ENCODE results near the gene PVALB. TPM values are rescaled to one million over a fixed set of nuclear protein-coding genes. Genes with fewer than 3 reads are reported as not detected.

The PVALB gene
- total and polyA plus RNA-seq, 2 donors (not counting 3 experiments of a cell fraction or from before 2014, with no cell fraction given) = not detected

- no TSS peak for BruUV-seq (replicated peaks)
- no peak overlapping the region for H2AFZ ChIP-seq (ENCODE audit: low read depth, low read length)
- TF ChIP-seq JUN (IDR thresholded peaks at IDR 0.05; ENCODE audit: borderline replicate concordance, insufficient read depth, insufficient read length, low read depth) = no peak
- no peak for TF ChIP-seq FOS (IDR thresholded peaks at IDR 0.05; ENCODE audit: borderline replicate concordance, insufficient read depth, low read length)
- no peak for TF ChIP-seq POLR2AphosphoS5 (IDR thresholded peaks at IDR 0.05; ENCODE audit: insufficient read depth, low read depth, low read length)
- CTCF ChIA-PET = no interaction called here
- H3K4me2 ChIP-seq (ENCODE audit: insufficient read depth, low read length) = no peak overlapping the region
- no peaks in the 10 kb centered on the region for H3K4me1 ChIP-seq (ENCODE audit: control insufficient read depth, extremely low read depth, insufficient read depth, low read length)
- H4K20me1 ChIP-seq (replicated peaks; ENCODE audit: control insufficient read depth, extremely low read depth, insufficient read depth, low read length) = no peaks in the 10 kb centered on the region
- no peak overlapping the region for H3K27ac ChIP-seq (ENCODE audit: insufficient read depth, low read depth, low read length)
- no peak overlapping the region for H3K4me3 ChIP-seq (replicated peaks in 1 of 3; ENCODE audit: insufficient read depth in 1 of 3, low read depth in 1 of 3, low read length in 3 of 3)
- no peak for DNase-seq (ENCODE audit: low read depth, low spot score)
- no peaks in the 10 kb centered on the region for H3K9me1 ChIP-seq (replicated peaks; ENCODE audit: control insufficient read depth, extremely low read depth, insufficient read depth, low read length)
- dilution Hi-C loops (cut with MboI; ENCODE audit: extremely low pct_ligation_motif_present, low sequenced_read_pairs) (no loop called here), intact Hi-C loops (cut with micrococcal nuclease) (no loop called here)
- H3K9ac ChIP-seq (replicated peaks; ENCODE audit: extremely low read depth, insufficient read depth, low read length) = no peak overlapping the region
- peaks cover 7 to 10% of the 10 kb centered on the region in 2 experiments for H3K27me3 ChIP-seq (ENCODE audit: control insufficient read depth in 2 of 2, insufficient read depth in 2 of 2, low read length in 2 of 2)
- H3K9me3 ChIP-seq (replicated peaks; ENCODE audit: control insufficient read depth, insufficient read depth, low read length) = no peaks in the 10 kb centered on the region
- no peak for FAIRE-seq
- POLR2A ChIA-PET = no interaction called here
- no peaks in the 10 kb centered on the region for H3K79me2 ChIP-seq (ENCODE audit: control insufficient read depth, insufficient read depth, low read length)
- H3K36me3 ChIP-seq (ENCODE audit: control insufficient read depth in 2 of 2, extremely low read depth in 1 of 2, insufficient read depth in 2 of 2, low read length in 2 of 2) = no peaks in the 10 kb centered on the region
These were observed 9.2 kb downstream of the PVALB start for GRCh38 chr22:36807627-36808026.

- no peaks in the 10 kb centered on the region for H3K9me3 ChIP-seq (replicated peaks; ENCODE audit: control insufficient read depth, insufficient read depth, low read length)
- FAIRE-seq (no peak), DNase-seq (ENCODE audit: low read depth, low spot score) (no peak)
- dilution Hi-C loops (cut with MboI; ENCODE audit: extremely low pct_ligation_motif_present, low sequenced_read_pairs) (no loop called here), intact Hi-C loops (cut with micrococcal nuclease) (no loop called here)
- H4K20me1 ChIP-seq (replicated peaks; ENCODE audit: control insufficient read depth, extremely low read depth, insufficient read depth, low read length) = no peaks in the 10 kb centered on the region
- no peak overlapping the region for H3K4me2 ChIP-seq (ENCODE audit: insufficient read depth, low read length)
- no peaks in the 10 kb centered on the region for H3K9me1 ChIP-seq (replicated peaks; ENCODE audit: control insufficient read depth, extremely low read depth, insufficient read depth, low read length)
- BruUV-seq (replicated peaks) = no TSS peak
- H3K4me3 ChIP-seq (replicated peaks in 1 of 3; ENCODE audit: insufficient read depth in 1 of 3, low read depth in 1 of 3, low read length in 3 of 3) = no peak overlapping the region
- no peaks in the 10 kb centered on the region for H3K4me1 ChIP-seq (ENCODE audit: control insufficient read depth, extremely low read depth, insufficient read depth, low read length)
- H2AFZ ChIP-seq (ENCODE audit: low read depth, low read length) = no peak overlapping the region
- no peak overlapping the region for H3K27ac ChIP-seq (ENCODE audit: insufficient read depth, low read depth, low read length)
- ChIA-PET POLR2A (no interaction called here), CTCF (interaction anchor here (1.2 kb wide), 1 partner anchor 20 kb away, joined by 3 read pairs; no protein-coding TSS in a partner anchor)
- no peaks in the 10 kb centered on the region for H3K79me2 ChIP-seq (ENCODE audit: control insufficient read depth, insufficient read depth, low read length)
- H3K27me3 ChIP-seq (ENCODE audit: control insufficient read depth in 2 of 2, insufficient read depth in 2 of 2, low read length in 2 of 2) = peaks cover 7 to 9% of the 10 kb centered on the region in 2 experiments
- TF ChIP-seq POLR2AphosphoS5 (IDR thresholded peaks at IDR 0.05; ENCODE audit: insufficient read depth, low read depth, low read length) = no peak
- TF ChIP-seq, protein P1, sequence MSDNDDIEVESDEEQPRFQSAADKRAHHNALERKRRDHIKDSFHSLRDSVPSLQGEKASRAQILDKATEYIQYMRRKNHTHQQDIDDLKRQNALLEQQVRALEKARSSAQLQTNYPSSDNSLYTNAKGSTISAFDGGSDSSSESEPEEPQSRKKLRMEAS (IDR thresholded peaks at IDR 0.05; ENCODE audit: insufficient read depth, insufficient read length) = no peak
- no peak for TF ChIP-seq FOS (IDR thresholded peaks at IDR 0.05; ENCODE audit: borderline replicate concordance, insufficient read depth, low read length)
- TF ChIP-seq EZH2 (IDR thresholded peaks at IDR 0.05; ENCODE audit: borderline replicate concordance, low read depth, low read length, severe bottlenecking) = no peak
- TF ChIP-seq MYC (IDR thresholded peaks at IDR 0.05; ENCODE audit: low read depth, low read length) = no peak
- no peak for TF ChIP-seq CTCF (IDR thresholded peaks at IDR 0.05; ENCODE audit: extremely low read depth in 1 of 2, insufficient read depth in 1 of 2, low read depth in 1 of 2, low read length in 2 of 2)
- no peak for TF ChIP-seq POLR2A (IDR thresholded peaks at IDR 0.05; ENCODE audit: low read depth, low read length)
- TF ChIP-seq JUN (IDR thresholded peaks at IDR 0.05; ENCODE audit: borderline replicate concordance, insufficient read depth, insufficient read length, low read depth) = no peak
- TF ChIP-seq GATA2 (IDR thresholded peaks at IDR 0.05; ENCODE audit: insufficient read depth, insufficient read length, low read depth, low read length) = no peak
- H3K36me3 ChIP-seq (ENCODE audit: control insufficient read depth in 2 of 2, extremely low read depth in 1 of 2, insufficient read depth in 2 of 2, low read length in 2 of 2) = no peaks in the 10 kb centered on the region
- H3K9ac ChIP-seq (replicated peaks; ENCODE audit: extremely low read depth, insufficient read depth, low read length) = no peak overlapping the region
These were observed 10.0 kb downstream of the PVALB start for GRCh38 chr22:36806835-36807234.
